Body of pancreas (tissue), 4 donors: ENCODE measurements around the gene JADE1.

Experiments
- CTCF ChIP-seq, 7 experiments: fragments of 450-650 bp in 4 of 7; fragments of 200-600 bp in 3 of 7; sonication (generic) in 3 of 7; IDR thresholded peaks; one replicate each; pipeline ENCODE4 v1.5.1; 2016 to 2019; ENCODE audit warnings: antibody characterized with exemption in 7 of 7
- POLR2A ChIP-seq, 3 donors: fragments of 450-650 bp; IDR thresholded peaks; one replicate each; pipeline ENCODE4 v1.6.1; 2016; ENCODE audit warnings: antibody characterized with exemption in 3 of 3, mild to moderate bottlenecking in 2 of 3

- TF ChIP-seq CTCF (IDR thresholded peaks at IDR 0.05) (no peak), POLR2A (IDR thresholded peaks at IDR 0.05) (no peak)
Measured at GRCh38 chr4:128908735-128909134, 99.2 kb downstream of the JADE1 start.
